ENCODE results near the gene KCNIP4. TPM values are rescaled to one million over a fixed set of nuclear protein-coding genes. Genes with fewer than 3 reads are reported as not detected.

The KCNIP4 gene
- total and polyA plus RNA-seq, 2 experiments from 2014 or later = 0.14 to 0.63 TPM

GRCh38 chr4:21888195-21888976, 60.2 kb downstream of the KCNIP4 start:
- Histone ChIP-seq H3K36me3 (ENCODE audit: insufficient read depth) (no peaks in the 10 kb centered on the region), H3K27ac (ENCODE audit: low read depth) (no peak overlapping the region), H3F3A (replicated peaks; ENCODE audit: low read depth) (no peaks in the 10 kb centered on the region), H3K79me2 (replicated peaks; ENCODE audit: insufficient read depth) (no peaks in the 10 kb centered on the region), H3K9me2 (ENCODE audit: insufficient read depth) (no peaks in the 10 kb centered on the region), H3K4me1 (ENCODE audit: insufficient read depth) (no peaks in the 10 kb centered on the region), H3K27me3 (ENCODE audit: insufficient read depth) (no peaks in the 10 kb centered on the region), H3K4me2 (no peak overlapping the region), H4K20me1 (replicated peaks; ENCODE audit: insufficient read depth) (no peaks in the 10 kb centered on the region), H3K4me3 (no peak overlapping the region), H2AFZ (no peak overlapping the region)
- ATAC-seq (no peak), DNase-seq (ENCODE audit: low spot score) (no peak)
- Mint-ChIP-seq H3K27me3 (ENCODE audit: insufficient read depth, low read depth, poor library complexity) (no peaks in the 10 kb centered on the region), H3K36me3 (ENCODE audit: low read depth) (no peaks in the 10 kb centered on the region), H3K9me3 (no peaks in the 10 kb centered on the region), H3K27ac (no peak overlapping the region), H3K4me1 (no peaks in the 10 kb centered on the region), H3K4me3 (no peak overlapping the region)
- no peak for TF ChIP-seq ZNF331 (CRISPR knock-in tag; IDR thresholded peaks at IDR 0.05; ENCODE audit: low read depth)
- TF ChIP-seq, protein P1, sequence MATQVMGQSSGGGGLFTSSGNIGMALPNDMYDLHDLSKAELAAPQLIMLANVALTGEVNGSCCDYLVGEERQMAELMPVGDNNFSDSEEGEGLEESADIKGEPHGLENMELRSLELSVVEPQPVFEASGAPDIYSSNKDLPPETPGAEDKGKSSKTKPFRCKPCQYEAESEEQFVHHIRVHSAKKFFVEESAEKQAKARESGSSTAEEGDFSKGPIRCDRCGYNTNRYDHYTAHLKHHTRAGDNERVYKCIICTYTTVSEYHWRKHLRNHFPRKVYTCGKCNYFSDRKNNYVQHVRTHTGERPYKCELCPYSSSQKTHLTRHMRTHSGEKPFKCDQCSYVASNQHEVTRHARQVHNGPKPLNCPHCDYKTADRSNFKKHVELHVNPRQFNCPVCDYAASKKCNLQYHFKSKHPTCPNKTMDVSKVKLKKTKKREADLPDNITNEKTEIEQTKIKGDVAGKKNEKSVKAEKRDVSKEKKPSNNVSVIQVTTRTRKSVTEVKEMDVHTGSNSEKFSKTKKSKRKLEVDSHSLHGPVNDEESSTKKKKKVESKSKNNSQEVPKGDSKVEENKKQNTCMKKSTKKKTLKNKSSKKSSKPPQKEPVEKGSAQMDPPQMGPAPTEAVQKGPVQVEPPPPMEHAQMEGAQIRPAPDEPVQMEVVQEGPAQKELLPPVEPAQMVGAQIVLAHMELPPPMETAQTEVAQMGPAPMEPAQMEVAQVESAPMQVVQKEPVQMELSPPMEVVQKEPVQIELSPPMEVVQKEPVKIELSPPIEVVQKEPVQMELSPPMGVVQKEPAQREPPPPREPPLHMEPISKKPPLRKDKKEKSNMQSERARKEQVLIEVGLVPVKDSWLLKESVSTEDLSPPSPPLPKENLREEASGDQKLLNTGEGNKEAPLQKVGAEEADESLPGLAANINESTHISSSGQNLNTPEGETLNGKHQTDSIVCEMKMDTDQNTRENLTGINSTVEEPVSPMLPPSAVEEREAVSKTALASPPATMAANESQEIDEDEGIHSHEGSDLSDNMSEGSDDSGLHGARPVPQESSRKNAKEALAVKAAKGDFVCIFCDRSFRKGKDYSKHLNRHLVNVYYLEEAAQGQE (IDR thresholded peaks at IDR 0.05; ENCODE audit: unreplicated experiment) = no peak
- no peak for TF ChIP-seq NANOG (IDR thresholded peaks at IDR 0.05; ENCODE audit: borderline replicate concordance)
- no peak for TF ChIP-seq JUNB (IDR thresholded peaks at IDR 0.05; ENCODE audit: unreplicated experiment)
- TF ChIP-seq, protein P2, sequence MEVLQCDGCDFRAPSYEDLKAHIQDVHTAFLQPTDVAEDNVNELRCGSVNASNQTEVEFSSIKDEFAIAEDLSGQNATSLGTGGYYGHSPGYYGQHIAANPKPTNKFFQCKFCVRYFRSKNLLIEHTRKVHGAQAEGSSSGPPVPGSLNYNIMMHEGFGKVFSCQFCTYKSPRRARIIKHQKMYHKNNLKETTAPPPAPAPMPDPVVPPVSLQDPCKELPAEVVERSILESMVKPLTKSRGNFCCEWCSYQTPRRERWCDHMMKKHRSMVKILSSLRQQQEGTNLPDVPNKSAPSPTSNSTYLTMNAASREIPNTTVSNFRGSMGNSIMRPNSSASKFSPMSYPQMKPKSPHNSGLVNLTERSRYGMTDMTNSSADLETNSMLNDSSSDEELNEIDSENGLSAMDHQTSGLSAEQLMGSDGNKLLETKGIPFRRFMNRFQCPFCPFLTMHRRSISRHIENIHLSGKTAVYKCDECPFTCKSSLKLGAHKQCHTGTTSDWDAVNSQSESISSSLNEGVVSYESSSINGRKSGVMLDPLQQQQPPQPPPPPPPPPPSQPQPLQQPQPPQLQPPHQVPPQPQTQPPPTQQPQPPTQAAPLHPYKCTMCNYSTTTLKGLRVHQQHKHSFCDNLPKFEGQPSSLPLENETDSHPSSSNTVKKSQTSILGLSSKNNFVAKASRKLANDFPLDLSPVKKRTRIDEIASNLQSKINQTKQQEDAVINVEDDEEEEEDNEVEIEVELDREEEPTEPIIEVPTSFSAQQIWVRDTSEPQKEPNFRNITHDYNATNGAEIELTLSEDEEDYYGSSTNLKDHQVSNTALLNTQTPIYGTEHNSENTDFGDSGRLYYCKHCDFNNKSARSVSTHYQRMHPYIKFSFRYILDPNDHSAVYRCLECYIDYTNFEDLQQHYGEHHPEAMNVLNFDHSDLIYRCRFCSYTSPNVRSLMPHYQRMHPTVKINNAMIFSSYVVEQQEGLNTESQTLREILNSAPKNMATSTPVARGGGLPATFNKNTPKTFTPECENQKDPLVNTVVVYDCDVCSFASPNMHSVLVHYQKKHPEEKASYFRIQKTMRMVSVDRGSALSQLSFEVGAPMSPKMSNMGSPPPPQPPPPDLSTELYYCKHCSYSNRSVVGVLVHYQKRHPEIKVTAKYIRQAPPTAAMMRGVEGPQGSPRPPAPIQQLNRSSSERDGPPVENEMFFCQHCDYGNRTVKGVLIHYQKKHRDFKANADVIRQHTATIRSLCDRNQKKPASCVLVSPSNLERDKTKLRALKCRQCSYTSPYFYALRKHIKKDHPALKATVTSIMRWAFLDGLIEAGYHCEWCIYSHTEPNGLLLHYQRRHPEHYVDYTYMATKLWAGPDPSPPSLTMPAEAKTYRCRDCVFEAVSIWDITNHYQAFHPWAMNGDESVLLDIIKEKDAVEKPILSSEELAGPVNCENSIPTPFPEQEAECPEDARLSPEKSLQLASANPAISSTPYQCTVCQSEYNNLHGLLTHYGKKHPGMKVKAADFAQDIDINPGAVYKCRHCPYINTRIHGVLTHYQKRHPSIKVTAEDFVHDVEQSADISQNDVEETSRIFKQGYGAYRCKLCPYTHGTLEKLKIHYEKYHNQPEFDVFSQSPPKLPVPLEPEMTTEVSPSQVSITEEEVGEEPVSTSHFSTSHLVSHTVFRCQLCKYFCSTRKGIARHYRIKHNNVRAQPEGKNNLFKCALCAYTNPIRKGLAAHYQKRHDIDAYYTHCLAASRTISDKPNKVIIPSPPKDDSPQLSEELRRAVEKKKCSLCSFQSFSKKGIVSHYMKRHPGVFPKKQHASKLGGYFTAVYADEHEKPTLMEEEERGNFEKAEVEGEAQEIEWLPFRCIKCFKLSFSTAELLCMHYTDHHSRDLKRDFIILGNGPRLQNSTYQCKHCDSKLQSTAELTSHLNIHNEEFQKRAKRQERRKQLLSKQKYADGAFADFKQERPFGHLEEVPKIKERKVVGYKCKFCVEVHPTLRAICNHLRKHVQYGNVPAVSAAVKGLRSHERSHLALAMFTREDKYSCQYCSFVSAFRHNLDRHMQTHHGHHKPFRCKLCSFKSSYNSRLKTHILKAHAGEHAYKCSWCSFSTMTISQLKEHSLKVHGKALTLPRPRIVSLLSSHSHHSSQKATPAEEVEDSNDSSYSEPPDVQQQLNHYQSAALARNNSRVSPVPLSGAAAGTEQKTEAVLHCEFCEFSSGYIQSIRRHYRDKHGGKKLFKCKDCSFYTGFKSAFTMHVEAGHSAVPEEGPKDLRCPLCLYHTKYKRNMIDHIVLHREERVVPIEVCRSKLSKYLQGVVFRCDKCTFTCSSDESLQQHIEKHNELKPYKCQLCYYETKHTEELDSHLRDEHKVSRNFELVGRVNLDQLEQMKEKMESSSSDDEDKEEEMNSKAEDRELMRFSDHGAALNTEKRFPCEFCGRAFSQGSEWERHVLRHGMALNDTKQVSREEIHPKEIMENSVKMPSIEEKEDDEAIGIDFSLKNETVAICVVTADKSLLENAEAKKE (CRISPR knock-in tag; IDR thresholded peaks at IDR 0.05) = no peak
- TF ChIP-seq STAT1 (IDR thresholded peaks at IDR 0.05; ENCODE audit: unreplicated experiment) = no peak
- TF ChIP-seq, protein P3, sequence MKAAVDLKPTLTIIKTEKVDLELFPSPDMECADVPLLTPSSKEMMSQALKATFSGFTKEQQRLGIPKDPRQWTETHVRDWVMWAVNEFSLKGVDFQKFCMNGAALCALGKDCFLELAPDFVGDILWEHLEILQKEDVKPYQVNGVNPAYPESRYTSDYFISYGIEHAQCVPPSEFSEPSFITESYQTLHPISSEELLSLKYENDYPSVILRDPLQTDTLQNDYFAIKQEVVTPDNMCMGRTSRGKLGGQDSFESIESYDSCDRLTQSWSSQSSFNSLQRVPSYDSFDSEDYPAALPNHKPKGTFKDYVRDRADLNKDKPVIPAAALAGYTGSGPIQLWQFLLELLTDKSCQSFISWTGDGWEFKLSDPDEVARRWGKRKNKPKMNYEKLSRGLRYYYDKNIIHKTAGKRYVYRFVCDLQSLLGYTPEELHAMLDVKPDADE (IDR thresholded peaks at IDR 0.05) = no peak
- no peak for TF ChIP-seq CREB1 (CRISPR knock-in tag; IDR thresholded peaks at IDR 0.05; ENCODE audit: low read depth)
- TF ChIP-seq EZH2 (IDR thresholded peaks at IDR 0.05; ENCODE audit: low read depth, unreplicated experiment) = no peak
- no peak for TF ChIP-seq POLR2AphosphoS5 (IDR thresholded peaks at IDR 0.05; ENCODE audit: low read depth)
- no peak for TF ChIP-seq ZNF114 (CRISPR knock-in tag; IDR thresholded peaks at IDR 0.05)
- TF ChIP-seq, protein P4, sequence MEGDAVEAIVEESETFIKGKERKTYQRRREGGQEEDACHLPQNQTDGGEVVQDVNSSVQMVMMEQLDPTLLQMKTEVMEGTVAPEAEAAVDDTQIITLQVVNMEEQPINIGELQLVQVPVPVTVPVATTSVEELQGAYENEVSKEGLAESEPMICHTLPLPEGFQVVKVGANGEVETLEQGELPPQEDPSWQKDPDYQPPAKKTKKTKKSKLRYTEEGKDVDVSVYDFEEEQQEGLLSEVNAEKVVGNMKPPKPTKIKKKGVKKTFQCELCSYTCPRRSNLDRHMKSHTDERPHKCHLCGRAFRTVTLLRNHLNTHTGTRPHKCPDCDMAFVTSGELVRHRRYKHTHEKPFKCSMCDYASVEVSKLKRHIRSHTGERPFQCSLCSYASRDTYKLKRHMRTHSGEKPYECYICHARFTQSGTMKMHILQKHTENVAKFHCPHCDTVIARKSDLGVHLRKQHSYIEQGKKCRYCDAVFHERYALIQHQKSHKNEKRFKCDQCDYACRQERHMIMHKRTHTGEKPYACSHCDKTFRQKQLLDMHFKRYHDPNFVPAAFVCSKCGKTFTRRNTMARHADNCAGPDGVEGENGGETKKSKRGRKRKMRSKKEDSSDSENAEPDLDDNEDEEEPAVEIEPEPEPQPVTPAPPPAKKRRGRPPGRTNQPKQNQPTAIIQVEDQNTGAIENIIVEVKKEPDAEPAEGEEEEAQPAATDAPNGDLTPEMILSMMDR (conservative IDR thresholded peaks at IDR 0.05; ENCODE audit: low read depth in 2 of 2) = no peak
- no peak for TF ChIP-seq EZH2phosphoT487 (IDR thresholded peaks at IDR 0.05; ENCODE audit: unreplicated experiment)
